ENCODE data around the gene CLHC1. TPM values are rescaled to one million over a fixed set of nuclear protein-coding genes. Genes with fewer than 3 reads are reported as not detected.

CLHC1 gene
- total and polyA plus RNA-seq, 2 donors (not counting 1 experiment from before 2014, with no cell fraction given) = 2.0 to 12.8 TPM

GRCh38 chr2:55135491-55135890, 96.6 kb downstream of the CLHC1 start:
- H3K79me2 ChIP-seq (ENCODE audit: control insufficient read depth, insufficient read depth, low read length) = no peaks in the 10 kb centered on the region
- H3K9ac ChIP-seq (ENCODE audit: low read length) = no peak overlapping the region
- Mint-ChIP-seq H3K4me1 (peaks cover 34% of the 10 kb centered on the region), H3K27ac (no peak overlapping the region), H3K4me3 (no peak overlapping the region), H3K9me3 (ENCODE audit: insufficient read depth) (no peaks in the 10 kb centered on the region), H3K27me3 (no peaks in the 10 kb centered on the region)
- ChIA-PET CTCF (interaction anchor here (0.8 kb wide), 1 partner anchor 88 kb away, joined by 3 read pairs; no protein-coding TSS in a partner anchor), POLR2A (no interaction called here)
- TF ChIP-seq EZH2 (IDR thresholded peaks at IDR 0.05; ENCODE audit: borderline replicate concordance, insufficient read depth, low read depth, low read length, poor library complexity, severe bottlenecking) = no peak
- TF ChIP-seq, protein P1, sequence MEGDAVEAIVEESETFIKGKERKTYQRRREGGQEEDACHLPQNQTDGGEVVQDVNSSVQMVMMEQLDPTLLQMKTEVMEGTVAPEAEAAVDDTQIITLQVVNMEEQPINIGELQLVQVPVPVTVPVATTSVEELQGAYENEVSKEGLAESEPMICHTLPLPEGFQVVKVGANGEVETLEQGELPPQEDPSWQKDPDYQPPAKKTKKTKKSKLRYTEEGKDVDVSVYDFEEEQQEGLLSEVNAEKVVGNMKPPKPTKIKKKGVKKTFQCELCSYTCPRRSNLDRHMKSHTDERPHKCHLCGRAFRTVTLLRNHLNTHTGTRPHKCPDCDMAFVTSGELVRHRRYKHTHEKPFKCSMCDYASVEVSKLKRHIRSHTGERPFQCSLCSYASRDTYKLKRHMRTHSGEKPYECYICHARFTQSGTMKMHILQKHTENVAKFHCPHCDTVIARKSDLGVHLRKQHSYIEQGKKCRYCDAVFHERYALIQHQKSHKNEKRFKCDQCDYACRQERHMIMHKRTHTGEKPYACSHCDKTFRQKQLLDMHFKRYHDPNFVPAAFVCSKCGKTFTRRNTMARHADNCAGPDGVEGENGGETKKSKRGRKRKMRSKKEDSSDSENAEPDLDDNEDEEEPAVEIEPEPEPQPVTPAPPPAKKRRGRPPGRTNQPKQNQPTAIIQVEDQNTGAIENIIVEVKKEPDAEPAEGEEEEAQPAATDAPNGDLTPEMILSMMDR (IDR thresholded peaks at IDR 0.05) = no peak
- H3K36me3 ChIP-seq (replicated peaks in 1 of 2; ENCODE audit: control extremely low read depth in 1 of 2, control insufficient read depth in 1 of 2, extremely low read depth in 1 of 2, insufficient read depth in 2 of 2, low read length in 1 of 2) = no peaks in the 10 kb centered on the region
- H3K4me3 ChIP-seq (ENCODE audit: control extremely low read depth in 1 of 5, extremely low read depth in 1 of 5, insufficient read depth in 1 of 5, low read depth in 2 of 5, low read length in 4 of 5) = no peak overlapping the region
- no peak overlapping the region for H2AFZ ChIP-seq (ENCODE audit: insufficient read depth, low read depth, low read length, poor library complexity, severe bottlenecking)
- no peak overlapping the region for H3K4me2 ChIP-seq (replicated peaks; ENCODE audit: low read depth, low read length, poor library complexity, severe bottlenecking)
- H4K20me1 ChIP-seq (ENCODE audit: control insufficient read depth, insufficient read depth, low read length, poor library complexity, severe bottlenecking) = no peaks in the 10 kb centered on the region
- peaks cover 27 to 41% of the 10 kb centered on the region in 2 donors for H3K4me1 ChIP-seq (ENCODE audit: control insufficient read depth in 2 of 2, insufficient read depth in 2 of 2, low read length in 2 of 2)
- no peaks in the 10 kb centered on the region for H3K9me3 ChIP-seq (ENCODE audit: control extremely low read depth in 1 of 3, control insufficient read depth in 2 of 3, insufficient read depth in 1 of 3, low read length in 2 of 3)
- no CpG with 5 or more reads among the region's 2 CpGs for WGBS (ENCODE audit: insufficient coverage)
- H3K27ac ChIP-seq (ENCODE audit: low read length in 2 of 2) = no peak overlapping the region
- ATAC-seq (ENCODE audit: low read depth) = no peak
- no peaks in the 10 kb centered on the region for H3K27me3 ChIP-seq (replicated peaks in 1 of 4; ENCODE audit: control extremely low read depth in 1 of 4, control insufficient read depth in 3 of 4, insufficient read depth in 4 of 4, low read length in 3 of 4)
- intact Hi-C loops (cut with micrococcal nuclease) = no loop called here
- DNase-seq = no peak

DNA sequence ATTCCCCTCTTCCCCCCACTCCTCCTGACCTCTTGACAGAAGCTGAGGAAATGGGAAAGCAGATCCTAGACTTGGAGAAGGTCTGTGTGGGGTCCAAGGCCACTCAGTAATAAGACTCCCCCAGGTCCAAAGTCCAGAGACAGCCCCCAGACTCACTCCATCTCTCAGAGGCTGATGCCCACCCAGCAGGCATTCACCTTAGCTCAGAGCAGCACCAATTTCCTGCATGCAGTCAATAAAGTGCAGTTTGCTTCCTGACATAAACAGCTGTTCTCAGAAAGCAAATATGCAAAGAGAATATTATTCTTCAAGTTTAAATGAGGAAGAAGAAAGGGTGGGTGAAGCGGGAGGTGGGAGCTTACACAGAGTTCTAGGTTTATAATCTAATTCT, 97.8 kb downstream of the CLHC1 start:
- H3K27ac ChIP-seq (ENCODE audit: low read length in 2 of 2) = peak overlapping the region; percentile 75 to 91
- H3K27ac Mint-ChIP-seq = peak overlapping the region; percentile 94

More for the DNA sequence above, 97.8 kb downstream of the CLHC1 start:
- Mint-ChIP-seq H3K4me1 (peaks cover 34% of the 10 kb centered on the region), H3K4me3 (peak overlapping the region; percentile 95), H3K27me3 (no peaks in the 10 kb centered on the region), H3K9me3 (ENCODE audit: insufficient read depth) (no peaks in the 10 kb centered on the region)
- intact Hi-C loops (cut with micrococcal nuclease) = loop anchor here (1.0 to 5.0 kb wide), 2 partner anchors 84 to 412 kb away; partner anchors contain the start of genes EML6 and RTN4
- H3K4me3 ChIP-seq (ENCODE audit: control extremely low read depth in 1 of 5, extremely low read depth in 1 of 5, insufficient read depth in 1 of 5, low read depth in 2 of 5, low read length in 4 of 5) = peak overlapping the region; percentile 19 to 68 (median 49)
- H3K79me2 ChIP-seq (ENCODE audit: control insufficient read depth, insufficient read depth, low read length) = no peaks in the 10 kb centered on the region
- POLR2A ChIA-PET = interaction anchor here (0.8 kb wide), 1 partner anchor 15 kb away, joined by 3 read pairs; no protein-coding TSS in a partner anchor
- CTCF ChIA-PET = interaction anchor here (1.4 to 1.5 kb wide), 3 partner anchors 17 to 86 kb away, joined by 5 to 8 read pairs (median 6); no protein-coding TSS in a partner anchor
- H3K27me3 ChIP-seq (replicated peaks in 1 of 4; ENCODE audit: control extremely low read depth in 1 of 4, control insufficient read depth in 3 of 4, insufficient read depth in 4 of 4, low read length in 3 of 4) = no peaks in the 10 kb centered on the region
- H4K20me1 ChIP-seq (ENCODE audit: control insufficient read depth, insufficient read depth, low read length, poor library complexity, severe bottlenecking) = no peaks in the 10 kb centered on the region
- H3K36me3 ChIP-seq (replicated peaks in 1 of 2; ENCODE audit: control extremely low read depth in 1 of 2, control insufficient read depth in 1 of 2, extremely low read depth in 1 of 2, insufficient read depth in 2 of 2, low read length in 1 of 2) = no peaks in the 10 kb centered on the region
- no peak for TF ChIP-seq EZH2 (IDR thresholded peaks at IDR 0.05; ENCODE audit: borderline replicate concordance, insufficient read depth, low read depth, low read length, poor library complexity, severe bottlenecking)
- TF ChIP-seq, protein P1 (IDR thresholded peaks at IDR 0.05) = no peak
- peak overlapping the region; percentile 79 for H2AFZ ChIP-seq (ENCODE audit: insufficient read depth, low read depth, low read length, poor library complexity, severe bottlenecking)
- no peaks in the 10 kb centered on the region for H3K9me3 ChIP-seq (ENCODE audit: control extremely low read depth in 1 of 3, control insufficient read depth in 2 of 3, insufficient read depth in 1 of 3, low read length in 2 of 3)
- H3K9ac ChIP-seq (ENCODE audit: low read length) = peak overlapping the region; percentile 69
- peak overlapping the region; percentile 78 for H3K4me2 ChIP-seq (replicated peaks; ENCODE audit: low read depth, low read length, poor library complexity, severe bottlenecking)
- no CpG with 5 or more reads among the region's 1 CpG for WGBS (ENCODE audit: insufficient coverage)
- DNase-seq = no peak
- peaks cover 27 to 41% of the 10 kb centered on the region in 2 donors for H3K4me1 ChIP-seq (ENCODE audit: control insufficient read depth in 2 of 2, insufficient read depth in 2 of 2, low read length in 2 of 2)
- peak; percentile 43 for ATAC-seq (ENCODE audit: low read depth)

All from B cell (primary cell).